LNCaP clone FGC (cell line): Measurements from ENCODE around the gene CCPG1.
"Not testable (repeated sequence)": the region's sequence is repeated elsewhere in the genome, so short reads cannot be mapped to it uniquely, and the experiment has no call there.

Experiments
- DNase-seq: peaks from one replicate; pipeline ENCODE4 v3.0.0-alpha.2; 2011; ENCODE audit warnings: low read depth
- H3K4me3 ChIP-seq: 2 replicates; pipeline ENCODE4 v1.5.1; 2011; ENCODE audit warnings: mild to moderate bottlenecking, low read depth, low read length, control low read depth
- TF ChIP-seq, protein P1 (sequence below): IDR thresholded peaks from 2 replicates; pipeline ENCODE4 v1.5.1; 2012; ENCODE audit warnings: mild to moderate bottlenecking; ENCODE audit not compliant: control insufficient read depth, insufficient read depth; ENCODE audit errors: extremely low read depth

The CCPG1 gene

DNA sequence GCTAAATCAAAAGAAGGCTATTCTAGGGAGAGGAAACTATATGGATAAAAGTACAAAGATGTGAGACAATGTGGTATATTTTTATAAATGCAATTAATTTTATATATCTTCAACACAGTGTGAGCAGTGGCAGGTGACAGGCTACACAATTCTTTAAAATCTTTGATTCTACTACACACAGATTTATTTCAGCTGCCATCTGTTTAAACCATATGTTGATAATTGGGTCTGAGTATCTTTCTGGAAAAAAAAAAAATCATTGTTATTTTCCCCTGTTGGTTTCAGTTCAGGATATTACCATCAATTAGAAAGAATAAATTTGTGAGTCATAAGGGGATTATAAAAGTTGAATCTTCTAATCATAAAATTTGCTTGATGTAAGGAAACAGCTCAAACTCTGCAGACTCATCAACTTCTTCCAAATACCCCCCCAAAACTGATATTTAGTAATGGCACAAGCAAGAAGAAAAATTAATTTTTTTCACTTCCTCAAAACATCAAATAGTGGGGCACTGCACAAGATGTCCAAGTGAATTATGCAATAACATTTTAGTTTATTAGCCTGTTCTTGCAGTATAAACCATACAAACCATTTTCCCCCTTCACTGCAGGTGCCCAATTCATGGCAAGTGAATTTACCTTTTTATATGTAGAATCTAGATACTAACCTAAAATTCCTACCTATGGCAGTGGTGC is 12.2 kb upstream of the CCPG1 start:
- TF ChIP-seq, protein P1, sequence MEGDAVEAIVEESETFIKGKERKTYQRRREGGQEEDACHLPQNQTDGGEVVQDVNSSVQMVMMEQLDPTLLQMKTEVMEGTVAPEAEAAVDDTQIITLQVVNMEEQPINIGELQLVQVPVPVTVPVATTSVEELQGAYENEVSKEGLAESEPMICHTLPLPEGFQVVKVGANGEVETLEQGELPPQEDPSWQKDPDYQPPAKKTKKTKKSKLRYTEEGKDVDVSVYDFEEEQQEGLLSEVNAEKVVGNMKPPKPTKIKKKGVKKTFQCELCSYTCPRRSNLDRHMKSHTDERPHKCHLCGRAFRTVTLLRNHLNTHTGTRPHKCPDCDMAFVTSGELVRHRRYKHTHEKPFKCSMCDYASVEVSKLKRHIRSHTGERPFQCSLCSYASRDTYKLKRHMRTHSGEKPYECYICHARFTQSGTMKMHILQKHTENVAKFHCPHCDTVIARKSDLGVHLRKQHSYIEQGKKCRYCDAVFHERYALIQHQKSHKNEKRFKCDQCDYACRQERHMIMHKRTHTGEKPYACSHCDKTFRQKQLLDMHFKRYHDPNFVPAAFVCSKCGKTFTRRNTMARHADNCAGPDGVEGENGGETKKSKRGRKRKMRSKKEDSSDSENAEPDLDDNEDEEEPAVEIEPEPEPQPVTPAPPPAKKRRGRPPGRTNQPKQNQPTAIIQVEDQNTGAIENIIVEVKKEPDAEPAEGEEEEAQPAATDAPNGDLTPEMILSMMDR, result no peak
- DNase-seq, result no peak
- H3K4me3 ChIP-seq, result no peak overlapping the region

DNA sequence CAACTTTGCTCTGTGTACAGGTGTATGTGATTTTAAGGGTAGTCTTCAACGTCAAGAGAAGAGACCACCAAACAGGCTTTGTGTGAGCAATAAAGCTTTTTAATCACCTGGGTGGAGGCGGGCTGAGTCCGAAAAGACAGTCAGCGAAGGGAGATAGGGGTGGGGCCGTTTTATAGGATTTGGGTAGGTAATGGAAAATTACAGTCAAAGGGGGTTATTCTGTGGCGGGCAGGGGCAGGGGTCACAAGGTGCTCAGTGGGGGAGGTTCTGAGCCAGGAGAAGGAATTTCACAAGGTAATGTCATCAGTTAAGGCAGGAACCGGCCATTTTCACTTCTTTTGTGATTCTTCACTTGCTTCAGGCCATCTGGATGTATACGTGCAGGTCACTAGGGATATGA is 9.5 kb upstream of the CCPG1 start:
- DNase-seq, H3K4me3 ChIP-seq: not testable (repeated sequence)

DNA sequence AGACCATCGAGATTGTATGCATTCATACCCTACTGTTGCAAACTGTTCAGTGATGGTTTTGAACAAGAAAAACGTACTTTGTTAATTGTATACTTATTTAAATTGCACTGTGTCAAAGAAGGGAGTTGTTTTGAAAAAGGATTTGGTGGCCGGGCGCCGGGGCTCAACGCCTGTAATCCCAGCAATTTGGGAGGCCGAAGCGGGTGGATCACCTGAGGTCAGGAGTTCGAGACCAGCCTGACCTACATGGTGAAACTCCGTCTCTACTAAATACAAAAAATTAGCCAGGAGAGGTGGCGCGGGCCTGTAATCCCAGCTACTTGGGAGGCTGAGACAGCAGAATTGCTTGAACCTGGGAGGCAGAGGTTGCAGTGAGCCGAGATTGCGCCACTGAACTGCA is 817 bp upstream of the CCPG1 start:
- DNase-seq, result not testable (repeated sequence)
- H3K4me3 ChIP-seq, result peak overlapping the region; percentile 95

DNA sequence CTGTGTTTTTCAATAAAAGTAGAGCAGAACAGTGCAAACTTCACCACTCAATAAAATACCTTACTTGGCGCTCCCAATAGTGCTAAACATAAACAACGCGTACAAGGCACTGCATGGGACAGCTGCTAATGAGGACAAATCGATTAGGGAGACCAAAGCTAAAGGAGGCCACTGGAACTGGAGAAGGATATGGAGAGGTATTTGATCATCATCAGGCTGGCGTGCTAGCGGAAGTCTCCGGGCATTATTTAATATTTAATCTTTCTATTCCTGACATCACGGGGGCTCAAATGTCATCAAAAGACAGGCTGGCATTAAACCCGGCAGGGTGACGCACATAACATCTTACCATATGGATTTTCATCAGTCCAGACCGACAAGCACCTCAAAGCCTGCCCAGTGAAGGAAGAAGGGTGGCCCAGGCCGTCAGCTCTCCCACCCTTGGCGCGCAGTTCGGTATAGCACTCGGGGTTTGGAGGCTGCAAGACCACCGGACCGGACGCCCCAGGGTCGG is 604 bp downstream of the CCPG1 start:
- TF ChIP-seq, protein P1, result no peak
- no peak for DNase-seq
- peak overlapping the region; percentile 95 for H3K4me3 ChIP-seq

DNA sequence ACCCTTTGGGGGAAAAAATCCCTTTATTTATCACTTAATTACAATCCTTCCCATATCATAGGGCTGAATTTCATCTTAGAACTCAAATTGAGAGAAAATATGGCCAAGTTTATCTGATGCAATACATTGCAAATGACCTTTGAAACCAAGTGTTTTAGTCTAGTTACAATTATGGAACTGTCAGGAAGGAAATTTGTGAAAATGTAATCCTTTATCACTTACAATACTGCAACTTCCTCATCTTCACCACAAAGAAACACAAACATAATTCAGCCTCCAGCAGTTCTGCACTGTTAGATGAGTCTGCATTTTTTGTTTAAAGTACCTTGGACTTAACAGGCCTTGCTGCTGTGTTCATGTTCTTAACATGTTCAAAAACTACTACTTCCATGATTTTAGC is 4.6 kb downstream of the CCPG1 start:
- no peak for DNase-seq
- H3K4me3 ChIP-seq, result no peak overlapping the region
- TF ChIP-seq, protein P1, result no peak

DNA sequence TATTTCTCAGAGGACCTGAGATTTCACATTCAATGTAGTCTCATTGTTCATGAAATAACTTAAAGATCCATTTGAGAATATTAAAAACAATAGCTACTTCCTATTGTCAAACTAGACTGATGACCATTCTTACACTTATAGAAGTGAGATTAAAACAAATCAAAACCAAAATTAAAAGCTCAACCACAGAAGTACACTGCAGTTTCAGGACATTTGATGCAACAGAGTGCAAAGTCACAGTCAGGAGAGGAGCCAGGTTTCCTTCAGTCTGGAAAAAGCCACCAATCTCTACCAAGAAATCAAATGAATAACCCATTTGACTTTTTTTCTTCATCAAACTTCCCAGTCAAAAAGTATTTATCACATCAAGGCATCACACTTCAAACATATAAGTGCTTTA is 5.5 kb downstream of the CCPG1 start:
- DNase-seq, result no peak
- TF ChIP-seq, protein P1, result no peak
- no peak overlapping the region for H3K4me3 ChIP-seq

DNA sequence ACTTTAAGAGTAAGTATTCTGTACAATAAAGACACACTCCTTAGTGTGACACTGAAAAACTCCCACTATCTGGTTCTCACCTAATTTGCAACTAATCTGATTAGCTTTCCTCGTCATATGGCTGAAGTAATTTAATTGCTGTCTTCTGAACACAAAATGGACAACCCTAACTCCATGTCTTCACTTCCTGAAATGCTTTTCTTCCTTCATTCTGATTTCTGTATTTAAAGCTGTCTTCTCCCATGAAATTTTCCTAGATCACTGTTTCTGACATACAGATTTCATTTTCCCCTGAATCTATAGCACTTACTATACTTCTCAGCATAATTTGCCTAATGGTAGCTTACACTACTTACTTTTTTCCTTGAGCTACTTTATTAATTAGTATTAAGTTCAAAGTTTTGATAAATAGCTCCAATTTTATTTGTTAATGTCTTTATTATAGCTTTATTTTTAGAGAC is 6.3 kb downstream of the CCPG1 start:
- TF ChIP-seq, protein P1, result no peak
- no peak for DNase-seq

DNA sequence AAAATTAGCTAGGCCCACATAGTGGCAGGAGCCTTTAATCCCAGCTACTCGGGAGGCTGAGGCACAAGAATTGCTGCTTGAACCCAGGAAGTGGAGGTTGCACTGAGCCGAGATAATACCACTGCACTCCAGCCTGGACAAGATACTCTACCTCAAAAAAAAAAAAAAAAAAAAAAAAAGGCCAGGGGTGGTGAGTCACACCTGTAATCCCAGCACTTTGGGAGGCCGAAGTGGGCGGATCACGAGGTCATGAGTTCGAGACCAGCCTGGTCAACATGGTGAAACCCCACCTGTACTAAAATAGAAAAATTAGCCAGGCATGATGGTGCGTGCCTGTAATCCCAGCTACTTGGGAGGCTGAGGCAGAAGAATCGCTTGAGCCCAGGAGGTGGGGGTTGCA is 8.1 kb downstream of the CCPG1 start:
- not testable (repeated sequence) for DNase-seq, H3K4me3 ChIP-seq

More for the DNA sequence above, 6.3 kb downstream of the CCPG1 start:
- H3K4me3 ChIP-seq, result no peak overlapping the region

DNA sequence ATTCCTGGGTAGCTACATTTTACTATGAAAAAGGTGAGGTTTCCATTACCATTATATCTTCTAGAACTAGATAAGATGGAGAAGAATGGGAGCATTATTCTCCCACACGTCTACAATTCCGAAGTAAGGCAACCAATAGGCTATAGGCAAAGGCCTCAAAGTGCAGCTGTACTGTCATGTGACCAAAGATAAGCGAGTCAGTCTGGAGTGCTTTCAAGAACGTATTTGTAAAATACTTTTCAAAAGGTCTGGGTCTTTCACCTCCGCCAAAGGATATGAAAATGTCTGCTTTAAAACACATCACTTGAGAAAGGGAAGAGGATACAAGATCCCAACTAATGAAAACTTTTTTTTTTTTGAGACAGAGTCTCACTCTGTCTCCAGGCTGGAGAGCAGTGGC is 9.9 kb downstream of the CCPG1 start:
- TF ChIP-seq, protein P1, result no peak
- DNase-seq, result no peak
- H3K4me3 ChIP-seq, result no peak overlapping the region
